ENCODE results near the gene SHISA2. TPM values are rescaled to one million over a fixed set of nuclear protein-coding genes. Genes with fewer than 3 reads are reported as not detected.

The SHISA2 gene
- total RNA-seq, 1 donor from 2014 or later: not detected

DNA sequence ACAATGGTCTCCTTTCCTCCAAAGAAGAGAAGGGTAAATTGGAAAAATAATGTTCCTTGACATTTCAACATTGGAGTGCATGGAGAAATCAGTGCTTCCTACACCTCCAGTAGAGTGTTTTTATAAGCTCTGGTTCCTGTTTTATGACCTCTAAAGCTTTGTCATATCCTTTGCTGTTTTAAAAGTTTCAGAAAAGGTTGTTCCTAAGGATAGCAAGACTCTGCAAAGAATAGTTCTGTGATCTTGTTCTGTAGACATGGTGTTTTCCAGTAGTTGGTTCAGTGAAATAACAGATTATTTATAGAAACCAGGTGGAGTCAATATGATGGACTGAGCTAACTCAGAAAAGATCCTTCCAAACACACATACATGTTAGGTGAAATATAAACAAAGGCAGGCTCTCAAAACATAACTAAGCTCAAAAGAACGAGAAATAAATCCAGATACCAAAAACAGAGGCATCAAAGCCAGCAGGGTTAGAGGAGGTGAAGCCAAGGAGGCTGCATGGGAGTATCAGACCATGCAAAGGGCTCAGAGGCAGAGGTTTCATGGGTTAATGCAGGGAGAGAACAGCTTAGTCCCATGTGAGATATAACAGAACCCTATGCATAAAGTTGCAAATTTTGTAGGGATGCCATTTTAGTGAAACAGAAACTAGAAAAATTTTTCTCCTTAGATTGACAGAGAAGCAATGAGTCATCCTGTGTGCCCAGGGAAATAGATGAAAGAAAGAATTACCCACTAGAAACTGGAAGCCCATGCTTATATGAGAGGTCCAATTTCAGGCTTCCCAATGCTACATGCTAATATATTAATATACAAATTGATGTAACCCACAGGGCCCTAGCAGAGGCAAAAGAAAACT, 44.3 kb downstream of the SHISA2 start:
- ATAC-seq (ENCODE audit: low read depth) (no peak), DNase-seq (no peak)
- H3K4me1 Mint-ChIP-seq: peaks cover 5% of the 10 kb centered on the region
- H3K9me3 Mint-ChIP-seq: peaks cover 7% of the 10 kb centered on the region
- H3K36me3 Mint-ChIP-seq (ENCODE audit: low read depth): no peaks in the 10 kb centered on the region
- ChIA-PET POLR2A (no interaction called here), CTCF (no interaction called here)
- peaks cover 8% of the 10 kb centered on the region for H3K27me3 Mint-ChIP-seq
- no peak overlapping the region for H3K4me3 Mint-ChIP-seq
- TF ChIP-seq, protein P1, sequence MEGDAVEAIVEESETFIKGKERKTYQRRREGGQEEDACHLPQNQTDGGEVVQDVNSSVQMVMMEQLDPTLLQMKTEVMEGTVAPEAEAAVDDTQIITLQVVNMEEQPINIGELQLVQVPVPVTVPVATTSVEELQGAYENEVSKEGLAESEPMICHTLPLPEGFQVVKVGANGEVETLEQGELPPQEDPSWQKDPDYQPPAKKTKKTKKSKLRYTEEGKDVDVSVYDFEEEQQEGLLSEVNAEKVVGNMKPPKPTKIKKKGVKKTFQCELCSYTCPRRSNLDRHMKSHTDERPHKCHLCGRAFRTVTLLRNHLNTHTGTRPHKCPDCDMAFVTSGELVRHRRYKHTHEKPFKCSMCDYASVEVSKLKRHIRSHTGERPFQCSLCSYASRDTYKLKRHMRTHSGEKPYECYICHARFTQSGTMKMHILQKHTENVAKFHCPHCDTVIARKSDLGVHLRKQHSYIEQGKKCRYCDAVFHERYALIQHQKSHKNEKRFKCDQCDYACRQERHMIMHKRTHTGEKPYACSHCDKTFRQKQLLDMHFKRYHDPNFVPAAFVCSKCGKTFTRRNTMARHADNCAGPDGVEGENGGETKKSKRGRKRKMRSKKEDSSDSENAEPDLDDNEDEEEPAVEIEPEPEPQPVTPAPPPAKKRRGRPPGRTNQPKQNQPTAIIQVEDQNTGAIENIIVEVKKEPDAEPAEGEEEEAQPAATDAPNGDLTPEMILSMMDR (IDR thresholded peaks at IDR 0.05): no peak
- intact Hi-C loops (cut with micrococcal nuclease): no loop called here
- H3K27ac Mint-ChIP-seq: no peak overlapping the region

Other genes with a start within 250 kb of the SHISA2 start
- gene RNF6, start 170.3 kb upstream of the SHISA2 start, total RNA-seq: 47.5 and 48.3 TPM in 2 replicates
- gene CDK8, start 202.1 kb upstream of the SHISA2 start, total RNA-seq: 10.9 and 12.8 TPM in 2 replicates